ENCODE measurements around the gene AARSD1.
"Not testable (repeated sequence)": the region's sequence is repeated elsewhere in the genome, so short reads cannot be mapped to it uniquely, and the experiment has no call there.

Gene AARSD1

GRCh38 chr17:42918902-42919521 is 45.2 kb downstream of the AARSD1 start:
- DNase-seq, result no peak

- DNase-seq, result no peak
Observed at GRCh38 chr17:42917236-42917603, 47.0 kb downstream of the AARSD1 start.

GRCh38 chr17:42916388-42917235 is 47.6 kb downstream of the AARSD1 start:
- DNase-seq, result not testable (repeated sequence)

GRCh38 chr17:42915288-42915687 is 49.0 kb downstream of the AARSD1 start:
- not testable (repeated sequence) for DNase-seq

- DNase-seq, result no peak
Observed at GRCh38 chr17:42913981-42914617, 50.2 kb downstream of the AARSD1 start.

GRCh38 chr17:42913522-42913921 is 50.7 kb downstream of the AARSD1 start:
- no peak for DNase-seq

GRCh38 chr17:42908872-42909700 is 55.2 kb downstream of the AARSD1 start:
- no peak for DNase-seq

- DNase-seq, result no peak
Observed at GRCh38 chr17:42906772-42907446, 57.3 kb downstream of the AARSD1 start.

GRCh38 chr17:42904110-42904469 is 60.2 kb downstream of the AARSD1 start:
- no peak for DNase-seq

- no peak for DNase-seq
Observed at GRCh38 chr17:42901535-42902229, 62.6 kb downstream of the AARSD1 start.

All from CD4-positive, alpha-beta T cell treated with Interleukin-17A for 4 hours (primary cell).